Activated CD4-positive, alpha-beta T cell treated with anti-CD3 and anti-CD28 coated beads, Interleukin-2, amount 50 U/mL, for 48 hours (primary cell): Measurements from ENCODE around the gene PLEKHN1.
A peak's percentile ranks its signal among the peaks of the same experiment; 100 is the strongest.
"Not testable (repeated sequence)": the region's sequence is repeated elsewhere in the genome, so short reads cannot be mapped to it uniquely, and the experiment has no call there.

Source experiments
- DNase-seq, 2 experiments: peaks; one replicate each; pipeline ENCODE4 v3.0.0-alpha.2; 2020

Gene PLEKHN1

DNA sequence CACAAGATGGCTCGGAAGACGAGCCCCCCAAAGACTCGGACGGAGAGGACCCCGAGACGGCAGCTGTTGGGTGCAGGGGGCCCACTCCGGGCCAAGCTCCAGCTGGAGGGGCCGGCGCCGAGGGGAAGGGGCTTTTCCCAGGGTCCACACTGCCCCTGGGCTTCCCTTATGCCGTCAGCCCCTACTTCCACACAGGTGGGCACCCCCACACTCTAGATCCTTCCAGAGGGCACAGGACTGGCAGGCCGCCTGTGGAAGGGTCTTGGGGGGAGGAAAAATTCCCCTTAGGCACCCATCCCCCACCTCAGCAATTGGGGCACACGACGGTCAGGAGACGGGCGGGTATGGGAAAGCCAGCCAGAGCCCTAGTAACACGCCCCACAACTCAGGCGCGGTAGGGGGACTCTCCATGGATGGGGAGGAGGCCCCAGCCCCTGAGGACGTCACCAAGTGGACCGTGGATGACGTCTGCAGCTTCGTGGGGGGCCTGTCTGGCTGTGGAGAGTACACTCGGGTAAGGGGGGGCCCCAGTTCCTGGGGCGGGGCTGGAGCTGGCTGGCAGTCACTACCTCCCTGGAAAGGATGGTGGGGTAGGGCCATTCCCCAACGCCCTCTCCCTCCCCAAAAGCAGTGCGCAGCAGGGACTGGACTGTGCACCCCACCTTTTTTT is 23.3 kb upstream of the PLEKHN1 start:
- no peak for DNase-seq

GRCh38 chr1:943545-944340 is 22.5 kb upstream of the PLEKHN1 start:
- DNase-seq: no peak

GRCh38 chr1:944341-945325 is 21.6 kb upstream of the PLEKHN1 start:
- DNase-seq: no peak

- DNase-seq: no peak
Measured at GRCh38 chr1:945688-946556, 20.4 kb upstream of the PLEKHN1 start.

- DNase-seq: not testable (repeated sequence)
Measured at GRCh38 chr1:946811-947210, 19.5 kb upstream of the PLEKHN1 start.

DNA sequence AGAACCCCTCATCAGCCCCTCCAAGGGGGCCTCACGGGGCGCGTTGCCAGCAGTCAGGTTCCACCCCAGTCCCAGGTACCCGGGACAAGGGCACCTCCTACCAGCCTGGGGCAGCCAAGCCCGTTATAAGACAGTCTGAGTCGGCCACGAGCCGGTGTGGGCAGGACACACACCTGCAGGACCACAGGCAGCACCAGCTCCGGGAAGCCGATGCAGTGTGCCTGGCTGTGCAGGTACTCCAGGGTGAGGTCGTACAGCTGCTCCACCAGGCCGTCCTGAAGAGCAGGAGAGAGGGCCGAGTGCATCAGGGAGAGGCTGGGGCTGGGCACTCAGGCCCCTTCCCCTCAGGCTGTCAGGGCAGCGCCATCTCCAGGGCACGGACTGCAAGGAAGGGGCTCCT is 18.3 kb upstream of the PLEKHN1 start:
- no peak for DNase-seq

DNA sequence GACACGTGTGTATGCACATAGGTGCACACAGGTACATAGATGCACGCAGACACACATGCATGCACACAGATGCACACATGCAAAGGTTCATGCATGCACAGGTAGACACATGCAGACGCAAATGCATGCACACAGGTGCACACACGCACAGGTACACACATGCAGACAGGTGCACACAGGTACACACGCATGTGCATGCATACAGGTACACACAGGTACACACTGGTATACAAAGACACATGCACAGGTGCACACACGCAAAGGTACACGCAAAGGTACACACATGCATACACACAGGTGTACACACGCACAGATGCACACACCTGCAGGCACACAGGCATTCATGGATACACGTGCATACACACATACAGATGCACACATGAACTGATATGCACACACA is 16.0 kb upstream of the PLEKHN1 start:
- no peak for DNase-seq

- DNase-seq: no peak
Measured at GRCh38 chr1:950881-951280, 15.4 kb upstream of the PLEKHN1 start.

GRCh38 chr1:951364-951763 is 14.9 kb upstream of the PLEKHN1 start:
- no peak for DNase-seq

DNA sequence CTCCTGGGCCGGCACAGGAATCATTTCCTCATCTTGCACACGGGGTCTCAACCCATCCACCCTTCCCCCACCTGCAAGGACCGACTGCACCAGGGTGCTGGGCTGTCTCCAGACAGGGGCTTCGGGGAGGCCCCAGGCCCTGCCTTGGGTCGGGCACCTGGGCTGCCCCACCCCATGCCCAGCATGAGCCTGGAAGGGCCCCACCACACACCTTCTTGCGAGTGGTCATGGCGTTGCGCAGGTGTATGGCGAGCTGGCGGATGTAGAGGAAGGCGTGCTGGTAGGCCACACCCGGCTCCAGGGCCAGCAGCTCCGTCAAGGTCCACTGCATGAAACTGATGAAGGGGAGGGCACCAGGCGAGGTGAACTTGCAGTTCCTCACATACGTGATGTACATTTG is 14.1 kb upstream of the PLEKHN1 start:
- DNase-seq: no peak

- DNase-seq: no peak
Measured at GRCh38 chr1:952603-953002, 13.7 kb upstream of the PLEKHN1 start.

- no peak for DNase-seq
Measured at GRCh38 chr1:953524-954320, 12.6 kb upstream of the PLEKHN1 start.

DNA sequence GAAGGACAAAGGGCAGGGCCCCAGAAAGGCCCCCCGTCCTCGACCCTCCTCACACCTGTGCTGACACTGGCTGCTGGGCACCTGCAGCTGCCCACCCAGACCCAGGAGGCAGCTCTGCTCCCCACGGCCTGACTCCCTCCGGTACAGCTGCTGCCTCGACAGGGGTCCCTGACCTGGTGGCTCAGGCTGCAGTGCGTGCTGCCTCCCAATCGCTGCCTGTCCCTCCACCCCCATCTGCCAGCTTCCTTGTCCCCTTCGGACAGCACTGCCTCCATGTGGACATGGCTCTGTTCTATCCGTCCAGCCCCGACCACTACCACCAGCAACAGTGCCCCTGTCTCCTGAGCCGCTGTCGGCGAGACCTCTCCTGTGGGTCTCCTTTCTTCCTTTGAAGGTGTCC is 11.4 kb upstream of the PLEKHN1 start:
- DNase-seq: no peak

DNA sequence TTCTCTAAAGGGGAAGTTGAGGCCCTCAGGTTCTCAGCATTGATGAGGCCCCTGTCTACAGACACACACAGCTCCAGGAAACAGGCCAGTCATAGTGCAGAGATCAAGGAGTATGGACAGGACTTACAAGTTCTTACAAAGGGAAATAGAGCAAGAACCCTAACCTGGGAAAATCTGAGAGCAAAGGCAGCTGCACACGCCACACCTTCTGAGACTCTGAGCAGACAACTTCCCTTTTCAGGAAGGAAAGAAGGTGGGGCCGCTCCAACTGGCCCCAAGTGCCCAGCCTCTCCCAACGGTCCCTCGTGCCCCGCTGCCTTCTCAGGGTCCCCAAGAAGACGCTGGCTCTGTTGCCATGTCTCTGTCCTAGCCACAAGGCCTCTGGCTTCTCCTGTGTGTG is 10.8 kb upstream of the PLEKHN1 start:
- DNase-seq: no peak

GRCh38 chr1:956636-957035 is 9.6 kb upstream of the PLEKHN1 start:
- no peak for DNase-seq

DNA sequence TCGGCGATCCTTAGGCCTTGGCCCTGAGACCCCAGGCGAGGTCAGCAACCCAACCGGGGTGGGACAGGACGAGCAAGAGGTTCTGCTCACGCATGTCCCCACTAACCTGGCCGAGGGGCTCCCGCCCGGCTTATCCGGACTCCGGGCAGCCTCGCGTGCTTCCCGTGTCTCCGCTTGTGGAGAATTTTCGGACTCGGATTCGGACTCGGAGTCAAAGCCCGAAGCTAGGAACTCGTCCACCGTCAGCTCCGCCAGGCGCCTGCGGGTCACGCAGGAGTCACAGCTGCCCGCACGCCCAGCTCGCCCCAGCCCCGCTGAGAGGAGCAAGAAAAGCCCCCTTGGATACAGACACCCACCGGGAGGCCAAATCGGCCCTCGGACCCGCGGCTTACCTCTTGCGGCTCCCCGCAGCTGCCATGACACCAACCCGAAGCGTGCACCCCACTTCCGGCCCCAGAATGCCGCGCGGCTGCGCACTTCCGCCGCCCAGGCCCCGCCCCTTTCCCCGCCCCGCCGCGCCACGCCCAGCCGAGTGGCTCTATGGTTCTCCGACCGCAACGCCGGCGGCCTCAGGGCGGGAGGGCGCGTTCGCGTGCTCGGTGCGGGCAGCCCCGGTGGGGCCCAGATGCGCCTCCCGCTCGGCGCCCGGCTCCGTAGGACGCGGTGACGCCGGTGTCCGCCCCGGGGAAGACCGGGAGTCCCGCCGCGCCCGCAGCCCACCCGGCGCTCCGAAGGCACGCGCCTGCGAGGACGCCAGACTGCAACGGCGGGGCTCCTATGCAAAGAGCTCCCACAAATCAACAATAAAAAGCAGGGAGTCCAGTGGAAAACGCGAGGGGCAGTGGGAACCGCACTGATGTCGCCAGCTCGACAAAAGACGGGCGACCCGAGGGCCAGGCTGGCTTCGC is 7.2 kb upstream of the PLEKHN1 start, which contains the start of gene NOC2L:
Gene NOC2L, minus strand, starts transcription at position 434 of the 908 bp plus-strand sequence. Its CDS starts 16 bp downstream, at position 418.
- peak; percentile 98 to 99 for DNase-seq

DNA sequence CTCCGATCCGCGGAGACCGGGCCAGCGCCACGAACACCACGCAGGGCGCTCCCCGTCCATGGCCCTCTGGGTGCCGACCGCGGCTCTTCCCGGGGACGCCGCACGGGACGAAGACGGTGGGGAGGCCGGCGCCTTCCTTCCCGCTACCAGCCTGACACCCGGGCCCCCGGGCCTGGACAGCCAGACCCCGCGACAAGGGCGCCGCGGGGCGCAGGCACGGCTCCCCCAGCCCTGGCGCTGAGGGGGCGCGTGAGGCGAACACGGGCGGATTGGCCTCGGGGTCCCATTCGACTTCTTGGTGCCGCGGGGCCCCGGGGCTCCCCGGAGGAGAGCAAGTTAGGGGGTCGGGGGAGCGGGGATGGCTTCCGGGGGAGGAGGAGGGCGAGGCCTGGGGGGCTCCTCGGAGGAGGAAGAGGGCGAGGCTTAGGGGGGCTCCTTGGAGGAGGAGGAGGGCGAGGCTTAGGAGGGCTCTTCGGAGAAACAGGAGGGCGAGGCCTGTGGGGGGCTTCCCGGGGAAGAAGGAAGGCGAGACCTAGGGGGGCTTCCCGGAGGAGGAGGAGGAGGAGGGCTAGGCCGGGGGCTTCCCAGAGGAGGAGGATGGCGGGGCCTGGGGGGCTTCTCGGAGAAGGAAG is 6.4 kb upstream of the PLEKHN1 start:
- no peak for DNase-seq

- peak; percentile 87 to 89 for DNase-seq
Measured at GRCh38 chr1:960363-961131, 5.7 kb upstream of the PLEKHN1 start, which contains the start of gene KLHL17. Gene KLHL17, plus strand, starts transcription at chr1:960584. Its CDS starts 110 bp downstream, at chr1:960694.
